Measurements from ENCODE around the gene SHISA9. TPM values are rescaled to one million over a fixed set of nuclear protein-coding genes. Genes with fewer than 3 reads are reported as not detected.
"Not testable (repeated sequence)": the region's sequence is repeated elsewhere in the genome, so short reads cannot be mapped to it uniquely, and the experiment has no call there.

The SHISA9 gene
- total RNA-seq, 2 donors from 2014 or later: 0.41 to 0.47 TPM

DNA sequence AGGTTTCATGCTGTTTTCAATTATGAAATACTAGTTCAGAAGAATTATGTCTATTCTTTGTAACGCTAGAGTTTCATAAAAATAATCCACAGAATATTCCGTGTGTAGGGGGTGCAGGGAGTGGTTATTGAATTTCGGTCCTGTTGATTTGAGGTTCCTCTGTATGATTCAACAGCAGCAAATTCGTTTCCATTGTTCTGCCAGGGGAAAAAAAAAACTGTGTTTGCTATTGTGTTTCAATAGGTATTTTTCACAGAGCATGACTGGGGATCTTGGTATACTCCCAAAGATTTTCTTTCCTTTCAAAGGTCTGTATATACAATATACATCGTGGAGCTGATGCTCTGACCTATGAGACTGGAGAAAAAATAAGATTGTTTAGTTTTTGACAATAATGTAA, 15.8 kb downstream of the SHISA9 start:
- no peaks in the 10 kb centered on the region for H3K9me3 ChIP-seq
- no peaks in the 10 kb centered on the region for H3K27me3 ChIP-seq
- H3K4me3 ChIP-seq: no peak overlapping the region
- DNase-seq (ENCODE audit: low spot score): no peak
- no peak overlapping the region for H3K27ac ChIP-seq
- TF ChIP-seq, protein P1, sequence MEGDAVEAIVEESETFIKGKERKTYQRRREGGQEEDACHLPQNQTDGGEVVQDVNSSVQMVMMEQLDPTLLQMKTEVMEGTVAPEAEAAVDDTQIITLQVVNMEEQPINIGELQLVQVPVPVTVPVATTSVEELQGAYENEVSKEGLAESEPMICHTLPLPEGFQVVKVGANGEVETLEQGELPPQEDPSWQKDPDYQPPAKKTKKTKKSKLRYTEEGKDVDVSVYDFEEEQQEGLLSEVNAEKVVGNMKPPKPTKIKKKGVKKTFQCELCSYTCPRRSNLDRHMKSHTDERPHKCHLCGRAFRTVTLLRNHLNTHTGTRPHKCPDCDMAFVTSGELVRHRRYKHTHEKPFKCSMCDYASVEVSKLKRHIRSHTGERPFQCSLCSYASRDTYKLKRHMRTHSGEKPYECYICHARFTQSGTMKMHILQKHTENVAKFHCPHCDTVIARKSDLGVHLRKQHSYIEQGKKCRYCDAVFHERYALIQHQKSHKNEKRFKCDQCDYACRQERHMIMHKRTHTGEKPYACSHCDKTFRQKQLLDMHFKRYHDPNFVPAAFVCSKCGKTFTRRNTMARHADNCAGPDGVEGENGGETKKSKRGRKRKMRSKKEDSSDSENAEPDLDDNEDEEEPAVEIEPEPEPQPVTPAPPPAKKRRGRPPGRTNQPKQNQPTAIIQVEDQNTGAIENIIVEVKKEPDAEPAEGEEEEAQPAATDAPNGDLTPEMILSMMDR (IDR thresholded peaks at IDR 0.05): no peak
- H3K36me3 ChIP-seq: no peaks in the 10 kb centered on the region
- no peaks in the 10 kb centered on the region for H3K4me1 ChIP-seq

DNA sequence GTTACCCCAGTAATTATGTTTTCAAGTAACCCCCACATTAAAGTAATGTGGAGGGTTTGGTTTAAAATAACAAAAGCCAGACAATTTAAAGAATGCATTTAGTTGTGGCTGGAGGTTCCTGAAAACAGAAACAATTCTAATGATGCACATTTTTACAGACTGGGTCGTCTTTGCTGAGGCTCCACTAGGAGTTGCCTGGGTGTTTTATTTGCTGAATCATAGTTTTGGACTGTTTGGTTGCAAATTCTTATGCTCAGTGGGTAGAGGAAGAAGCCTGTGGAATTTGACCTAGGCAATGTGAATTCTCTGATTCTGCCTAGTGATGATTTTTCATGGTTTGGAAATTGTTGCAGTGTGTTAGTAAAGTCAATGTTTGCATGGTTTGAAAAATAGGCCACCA, 16.3 kb downstream of the SHISA9 start:
- Histone ChIP-seq H3K9me3 (no peaks in the 10 kb centered on the region), H3K27me3 (no peaks in the 10 kb centered on the region), H3K4me1 (no peaks in the 10 kb centered on the region), H3K27ac (no peak overlapping the region), H3K4me3 (no peak overlapping the region), H3K36me3 (no peaks in the 10 kb centered on the region)
- no peak for DNase-seq (ENCODE audit: low spot score)
- TF ChIP-seq, protein P1 (IDR thresholded peaks at IDR 0.05): no peak

DNA sequence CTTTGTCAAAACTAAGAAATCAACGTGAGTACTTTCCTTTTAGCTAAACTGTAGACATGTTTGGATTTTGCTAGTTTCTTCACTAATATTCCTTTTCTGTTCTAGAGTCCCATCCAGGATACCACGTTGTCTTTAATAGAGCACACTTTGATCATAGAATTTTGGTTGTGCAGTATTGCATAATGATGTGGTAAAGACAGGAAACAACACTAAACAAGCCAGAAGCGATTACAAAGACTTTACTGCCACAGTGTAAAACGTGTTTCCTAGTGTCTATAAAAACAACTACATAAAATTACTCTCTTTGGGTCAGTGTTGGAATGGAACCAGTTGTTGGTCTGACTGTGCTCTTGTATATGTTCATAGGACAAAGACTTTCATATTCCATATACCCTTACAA, 19.3 kb downstream of the SHISA9 start:
- Histone ChIP-seq H3K27ac (no peak overlapping the region), H3K36me3 (no peaks in the 10 kb centered on the region), H3K27me3 (no peaks in the 10 kb centered on the region), H3K4me1 (no peaks in the 10 kb centered on the region), H3K9me3 (no peaks in the 10 kb centered on the region), H3K4me3 (no peak overlapping the region)
- DNase-seq (ENCODE audit: low spot score): no peak
- TF ChIP-seq, protein P1 (IDR thresholded peaks at IDR 0.05): no peak

DNA sequence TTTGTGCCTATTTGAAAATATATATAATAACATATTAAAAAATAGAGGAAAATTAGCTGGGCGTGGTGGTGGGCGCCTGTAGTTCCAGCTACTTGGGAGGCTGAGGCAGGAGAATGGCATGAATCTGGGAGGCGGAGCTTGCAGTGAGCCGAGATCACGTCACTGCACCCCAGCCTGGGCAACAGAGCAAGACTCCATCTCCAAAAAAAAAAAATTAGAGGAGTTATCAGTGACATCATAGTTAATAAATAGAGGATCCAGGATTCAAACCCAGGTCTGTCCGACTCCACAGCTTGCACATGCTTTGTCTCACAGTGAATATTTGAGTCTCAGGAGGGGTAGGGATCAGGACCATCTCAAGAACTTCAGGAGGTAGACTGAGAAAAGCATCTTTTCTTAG, 22.2 kb downstream of the SHISA9 start:
- H3K4me3 ChIP-seq; DNase-seq (ENCODE audit: low spot score); H3K27ac ChIP-seq; H3K9me3 ChIP-seq; H3K27me3 ChIP-seq; H3K36me3 ChIP-seq; H3K4me1 ChIP-seq: not testable (repeated sequence)

DNA sequence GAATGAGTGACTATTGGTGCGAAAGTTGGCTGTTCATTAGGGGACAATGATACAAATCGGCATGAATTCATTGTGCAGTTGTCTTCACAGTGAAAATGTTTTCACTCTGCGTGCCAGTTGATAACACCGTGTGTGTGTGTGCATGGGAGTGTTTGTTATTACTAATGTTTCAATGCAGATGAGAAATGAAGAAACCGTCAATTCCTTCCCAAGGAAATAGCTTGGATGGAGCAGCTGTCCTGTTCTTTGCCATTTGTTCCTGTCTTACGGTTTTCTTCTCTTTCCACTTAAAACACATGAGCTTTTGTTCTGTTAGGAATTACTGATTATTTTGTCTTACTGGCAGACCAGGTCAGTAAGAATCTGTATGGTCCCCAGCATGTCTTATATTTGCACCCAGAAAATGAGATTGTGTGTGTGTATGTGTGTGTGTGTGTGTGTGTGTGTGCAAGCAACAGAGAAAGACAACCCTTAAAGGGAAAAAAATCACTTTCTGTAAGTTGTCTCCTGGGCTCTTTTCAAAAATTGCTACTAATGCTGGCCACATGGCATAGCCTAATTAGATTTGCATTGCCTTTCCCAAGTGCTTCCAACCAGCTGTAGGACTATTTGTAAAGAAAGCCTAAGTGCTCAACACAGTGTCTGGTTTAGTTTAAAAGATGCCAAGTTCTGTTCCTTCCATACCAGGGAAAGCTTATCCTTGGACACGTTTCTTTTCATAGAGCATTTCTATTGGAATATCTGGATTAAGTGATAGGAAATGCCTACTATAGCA, 23.8 kb downstream of the SHISA9 start:
- no peaks in the 10 kb centered on the region for H3K27me3 ChIP-seq
- no peak overlapping the region for H3K4me3 ChIP-seq
- TF ChIP-seq, protein P1 (IDR thresholded peaks at IDR 0.05): no peak
- no peaks in the 10 kb centered on the region for H3K36me3 ChIP-seq
- no peak overlapping the region for H3K27ac ChIP-seq
- no peak for DNase-seq (ENCODE audit: low spot score)
- H3K4me1 ChIP-seq: no peaks in the 10 kb centered on the region
- H3K9me3 ChIP-seq: no peaks in the 10 kb centered on the region

DNA sequence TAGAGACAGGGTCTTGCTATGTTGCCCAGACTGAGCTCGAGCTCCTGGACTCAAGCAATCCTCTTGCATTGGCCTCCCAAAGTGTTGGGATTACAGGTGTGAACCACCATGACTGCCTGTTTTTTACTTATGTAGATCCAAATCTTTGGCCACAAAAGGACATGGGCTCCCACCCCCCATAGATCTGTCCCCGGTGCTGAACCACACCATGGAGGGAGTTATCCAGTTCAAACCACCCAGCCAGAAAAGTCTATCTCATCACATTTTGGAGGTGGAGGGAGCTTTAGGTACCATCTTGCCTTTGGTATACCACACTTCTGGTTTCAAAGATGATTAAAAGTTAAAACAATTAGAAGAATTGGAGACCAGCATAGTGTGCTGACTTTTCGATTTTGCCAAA, 26.2 kb downstream of the SHISA9 start:
- no peaks in the 10 kb centered on the region for H3K4me1 ChIP-seq
- no peaks in the 10 kb centered on the region for H3K9me3 ChIP-seq
- TF ChIP-seq, protein P1 (IDR thresholded peaks at IDR 0.05): no peak
- no peak overlapping the region for H3K4me3 ChIP-seq
- no peak overlapping the region for H3K27ac ChIP-seq
- DNase-seq (ENCODE audit: low spot score): no peak
- H3K36me3 ChIP-seq: no peaks in the 10 kb centered on the region
- H3K27me3 ChIP-seq: no peaks in the 10 kb centered on the region
